CD1c-positive myeloid dendritic cell (primary cell): ENCODE measurements around the gene ZNF10.
A peak's percentile ranks its signal among the peaks of the same experiment; 100 is the strongest.

Source experiments
- DNase-seq: peaks from one replicate; pipeline ENCODE4 v3.0.0-alpha.2; 2016; ENCODE audit errors: extremely low spot score

Gene ZNF10

GRCh38 chr12:133201888-133202287 lies 71.5 kb downstream of the ZNF10 start:
- DNase-seq: no peak

- no peak for DNase-seq
Measured at GRCh38 chr12:133202493-133203343, 72.3 kb downstream of the ZNF10 start.

GRCh38 chr12:133203344-133204263 lies 73.2 kb downstream of the ZNF10 start:
- DNase-seq: peak; percentile 7

GRCh38 chr12:133204264-133204603 lies 73.8 kb downstream of the ZNF10 start:
- no peak for DNase-seq

GRCh38 chr12:133206390-133206789 lies 76.0 kb downstream of the ZNF10 start:
- no peak for DNase-seq
